K562 (cell line): ENCODE data around the gene TMEM30A. TPM values are rescaled to one million over a fixed set of nuclear protein-coding genes. Genes with fewer than 3 reads are reported as not detected.
A peak's percentile ranks its signal among the peaks of the same experiment; 100 is the strongest.

ENCODE experiments used
- ATAC-seq: fragments of 200-7000 bp; cut with Tn5 transposase; 3 replicates; pipeline ENCODE4 v1.9.1; 2020; ENCODE audit warnings: moderate library complexity
- BruUV-seq: library from RNA; stranded (reverse); fragments of 400-500 nt; replicated peaks from 2 replicates; lab custom pipeline; 2021; lab: Mats Ljungman, UMichigan
- CTCF ChIA-PET: fragments of 300-600 bp; formaldehyde crosslinking; extraction: SDS; loops from one replicate; lab custom pipeline; 2021; ENCODE audit warnings: low intra/inter-chr PET ratio; lab: Yijun Ruan, JAX
- POLR2A ChIA-PET: fragments of 300-600, 350-650 bp; sonication (Branson Sonifier 250); formaldehyde crosslinking; extraction: SDS; loops from one replicate; lab custom pipeline; 2021; ENCODE audit warnings: antibody characterized with exemption, inconsistent platforms; lab: Yijun Ruan, JAX
- DNase-seq, 4 experiments: peaks; one replicate each; pipeline versions ENCODE4 v3.0.0 to v3.0.0-alpha.2; 2011 to 2018; ENCODE audit warnings: low spot score in 3 of 4, mixed read lengths in 3 of 4; ENCODE audit errors: extremely low read depth in 1 of 4
- FAIRE-seq: peaks from 2 replicates; lab custom pipeline; 2011; peaks lifted over from hg19 to GRCh38; lab: Jason Lieb, UNC
- H2AFZ ChIP-seq: 2 replicates; pipeline ENCODE4 v1.6.0; 2011; ENCODE audit warnings: low read depth, low read length, control low read depth, inconsistent platforms
- H3K27ac ChIP-seq: fragments of 200-600 bp; 3 replicates; pipeline ENCODE4 v1.8.0; 2011; ENCODE audit warnings: low read depth, mild to moderate bottlenecking, control low read depth, inconsistent platforms, low read length, moderate library complexity, mixed read lengths; ENCODE audit errors: extremely low read depth
- H3K27me3 ChIP-seq, 2 experiments: fragments of 300-600 bp in 1 of 2; 2 replicates in 1 of 2; 3 replicates in 1 of 2; pipeline versions ENCODE4 v1.6.0 to v1.8.0; 2011; ENCODE audit warnings: inconsistent platforms in 2 of 2, low read length in 2 of 2, mild to moderate bottlenecking in 1 of 2, mixed read lengths in 1 of 2, moderate library complexity in 1 of 2; ENCODE audit not compliant: control insufficient read depth in 2 of 2, insufficient read depth in 2 of 2
- H3K36me3 ChIP-seq: fragments of 300-600 bp; 3 replicates; pipeline ENCODE4 v1.8.0; 2011; ENCODE audit warnings: mild to moderate bottlenecking, low read length, inconsistent platforms; ENCODE audit not compliant: control insufficient read depth, insufficient read depth
- H3K4me1 ChIP-seq, 2 experiments: fragments of 200-600 bp in 1 of 2; replicated peaks in 1 of 2; 2 replicates in 1 of 2; 3 replicates in 1 of 2; pipeline versions ENCODE4 v1.5.1 to v1.8.0; 2011; ENCODE audit warnings: inconsistent platforms in 2 of 2, low read length in 2 of 2, mild to moderate bottlenecking in 1 of 2, mixed read lengths in 1 of 2, moderate library complexity in 1 of 2; ENCODE audit not compliant: control insufficient read depth in 2 of 2, insufficient read depth in 2 of 2
- H3K4me2 ChIP-seq: 2 replicates; pipeline ENCODE4 v1.6.1; 2011; ENCODE audit warnings: low read length, control low read depth, inconsistent platforms, mixed read lengths; ENCODE audit not compliant: insufficient read depth
- H3K4me3 ChIP-seq: fragments of 200-600 bp; sonication (generic), shearing (Covaris generic); 2 replicates; pipeline ENCODE4 v1.5.1; 2016; ENCODE audit warnings: control low read depth, inconsistent platforms
- H3K79me2 ChIP-seq: fragments of 200-600 bp; 3 replicates; pipeline ENCODE4 v1.8.0; 2011; ENCODE audit warnings: low read length, inconsistent platforms; ENCODE audit not compliant: control insufficient read depth, insufficient read depth
- H3K9ac ChIP-seq, 2 experiments: 2 replicates each; pipeline versions ENCODE4 v1.6.0 to v1.6.1; 2011; ENCODE audit warnings: low read depth in 2 of 2, low read length in 2 of 2, control low read depth in 1 of 2, inconsistent platforms in 1 of 2, mild to moderate bottlenecking in 1 of 2, mixed read lengths in 1 of 2; ENCODE audit not compliant: insufficient read depth in 1 of 2
- H3K9me1 ChIP-seq: one replicate; pipeline ENCODE4 v1.6.0; 2011; ENCODE audit warnings: inconsistent platforms, mild to moderate bottlenecking, low read length, moderate library complexity; ENCODE audit not compliant: control insufficient read depth, insufficient read depth
- H3K9me3 ChIP-seq: replicated peaks from 2 replicates; pipeline ENCODE4 v1.5.1; 2011; ENCODE audit warnings: low read depth, low read length, inconsistent platforms; ENCODE audit not compliant: control insufficient read depth, insufficient read depth
- H4K20me1 ChIP-seq: replicated peaks from 2 replicates; pipeline ENCODE4 v1.6.1; 2011; ENCODE audit warnings: low read length, inconsistent platforms, mixed read lengths; ENCODE audit not compliant: control insufficient read depth, insufficient read depth
- CTCFL ChIP-seq: IDR thresholded peaks from 2 replicates; pipeline ENCODE4 v1.6.1; 2011; ENCODE audit warnings: borderline replicate concordance, low read depth, mild to moderate bottlenecking, moderate library complexity, low read length; ENCODE audit not compliant: insufficient read depth, poor library complexity, severe bottlenecking
- JUNB ChIP-seq: fragments of 450-650 bp; formaldehyde crosslinking; conservative IDR thresholded peaks from 2 replicates; pipeline ENCODE4 v1.4.0; 2020; ENCODE audit warnings: mild to moderate bottlenecking
- RAD51 ChIP-seq: fragments of 450-650 bp; IDR thresholded peaks from 2 replicates; pipeline ENCODE4 v1.7.1; 2016; ENCODE audit warnings: low read depth, mild to moderate bottlenecking, borderline replicate concordance
- RBM39 ChIP-seq: fragments of 200-400 bp; formaldehyde crosslinking; optimal IDR thresholded peaks from 2 replicates; pipeline ENCODE3; 2018; ENCODE audit warnings: low read depth, low read length
- TEAD2 ChIP-seq: fragments of 450-650 bp; IDR thresholded peaks from 2 replicates; pipeline ENCODE4 v1.6.1; 2016; ENCODE audit warnings: missing genetic modification characterization, control low read depth, missing compliant biosample characterization
- ZFPM2 ChIP-seq: fragments of 250-450 bp; sonication (Bioruptor Pico); IDR thresholded peaks from 2 replicates; pipeline ENCODE4 v1.5.1; 2022; ENCODE audit warnings: mild to moderate bottlenecking
- WGBS: fragments of 100-300 bp; shearing (Covaris generic); methylation state at CpG from one replicate; pipeline ENCODE4 v1.1.6; 2016; ENCODE audit warnings: low coverage, mixed read lengths; ENCODE audit not compliant: insufficient coverage; ENCODE audit errors: missing lambda C conversion rate; 5-methylcytosine and 5-hydroxymethylcytosine counted together
- in situ Hi-C: fragments of 300-500 bp; cut with MboI; formaldehyde crosslinking; loops from 4 replicates; pipeline ENCODE4 v1.15.0; 2018; ENCODE audit warnings: inconsistent platforms, mixed read lengths
- intact Hi-C: fragments of 100-400 bp; cut with micrococcal nuclease; formaldehyde crosslinking; loops from 2 replicates; pipeline ENCODE4 v1.14.2; 2022
- polyA plus RNA-seq, 8 experiments: library from polyadenylated mRNA; depleted of rRNA in 4 of 8; stranded (reverse) in 5 of 8; unstranded in 3 of 8; fragments of >200 nt; fragmentation: Nextera tagmentation in 2 of 8; fragmentation: Illumina TruSeq in 1 of 8; extraction: Ambion mirVana in 2 of 8; extraction: Trizol in 1 of 8; gene quantifications; 2 replicates each; pipeline versions ENCODE4 v1.2.1 to v1.2.3, GENCODE V29; 2011 to 2014; ENCODE audit warnings: inconsistent platforms in 1 of 8, missing spikeins in 1 of 8
- total RNA-seq, 7 experiments: library from RNA; depleted of rRNA in 6 of 7; stranded (reverse); fragments of >200 nt in 6 of 7; fragmentation: Illumina TruSeq in 2 of 7; extraction: Trizol in 2 of 7; gene quantifications; 2 replicates each; pipeline versions ENCODE4 v1.2.1 to v1.2.3, GENCODE V29; 2011 to 2021; ENCODE audit warnings: low replicate concordance in 1 of 7

The TMEM30A gene
- total and polyA plus RNA-seq, 9 of the 15 experiments (the other 6 are each of a cell fraction or from before 2014, with no cell fraction given): 6.5 to 31.2 (median 16.3) TPM

DNA sequence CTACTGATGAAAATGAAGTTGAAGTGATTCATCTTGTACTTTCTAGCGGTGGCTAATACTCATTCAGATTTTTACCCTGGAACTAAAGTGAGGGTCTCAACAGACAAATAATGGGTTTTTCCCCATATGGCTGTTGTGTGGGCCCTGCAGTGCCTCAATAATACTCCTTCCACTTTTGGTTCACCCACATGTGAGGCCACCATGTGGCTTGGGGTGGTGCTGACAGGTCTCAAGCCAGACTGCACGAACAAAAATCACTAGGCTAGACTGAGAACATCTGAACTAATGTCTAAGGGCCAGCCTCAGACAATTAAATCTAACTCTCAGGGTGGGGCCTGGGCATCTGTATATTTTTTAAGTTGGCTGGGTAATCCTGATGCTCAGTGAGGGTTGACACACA, 70.9 kb downstream of the TMEM30A start:
- Histone ChIP-seq H3K4me2 (no peak overlapping the region), H3K27me3 (no peaks in the 10 kb centered on the region), H3K4me1 (no peaks in the 10 kb centered on the region), H3K9me3 (no peaks in the 10 kb centered on the region), H3K27ac (no peak overlapping the region), H3K9ac (no peak overlapping the region), H3K36me3 (no peaks in the 10 kb centered on the region), H4K20me1 (no peaks in the 10 kb centered on the region), H3K9me1 (no peaks in the 10 kb centered on the region), H3K4me3 (no peak overlapping the region), H3K79me2 (no peaks in the 10 kb centered on the region), H2AFZ (no peak overlapping the region)
- ChIA-PET POLR2A (no interaction called here), CTCF (no interaction called here)
- BruUV-seq: no TSS peak
- intact Hi-C loops: loop anchor here (5.0 kb wide), 1 partner anchor 1121 kb away; no protein-coding TSS in a partner anchor
- no peak for FAIRE-seq
- DNase-seq: no peak
- in situ Hi-C loops: loop anchor here (5.0 kb wide), 1 partner anchor 1476 kb away; no protein-coding TSS in a partner anchor
- peak; percentile 79 for ATAC-seq
- TF ChIP-seq RBM39: no peak
- TF ChIP-seq RAD51: no peak
- TF ChIP-seq JUNB (CRISPR knock-in tag): no peak
- TF ChIP-seq CTCFL: peak; percentile 78
- no peak for TF ChIP-seq ZFPM2
- TF ChIP-seq TEAD2 (tag): no peak
- 0% methylated on average over 2 of the region's 2 CpGs for WGBS
